Immature natural killer cell (primary cell): ENCODE measurements around the gene CLDN17. TPM values are rescaled to one million over a fixed set of nuclear protein-coding genes. Genes with fewer than 3 reads are reported as not detected.

Experiments
- DNase-seq, 3 donors: peaks; one replicate each; pipeline ENCODE4 v3.0.0; 2022; ENCODE audit warnings: mixed read lengths in 1 of 3
- H3K27ac Mint-ChIP-seq, 6 donors: one replicate each; pipeline ENCODE4 v1.8.0; 2020; ENCODE audit warnings: mixed read lengths in 6 of 6, mild to moderate bottlenecking in 5 of 6, inconsistent platforms in 4 of 6, moderate library complexity in 3 of 6
- H3K27me3 Mint-ChIP-seq, 3 donors: one replicate each; pipeline ENCODE4 v1.8.0; 2020 to 2021; ENCODE audit warnings: low read depth in 3 of 3, mild to moderate bottlenecking in 3 of 3, mixed read lengths in 3 of 3, moderate library complexity in 3 of 3, inconsistent platforms in 1 of 3
- H3K36me3 Mint-ChIP-seq, 3 donors: one replicate each; pipeline ENCODE4 v1.8.0; 2020; ENCODE audit warnings: mixed read lengths in 3 of 3, inconsistent platforms in 2 of 3, mild to moderate bottlenecking in 2 of 3
- H3K4me1 Mint-ChIP-seq, 2 donors: one replicate each; pipeline ENCODE4 v1.8.0; 2020; ENCODE audit warnings: inconsistent platforms in 2 of 2, mild to moderate bottlenecking in 2 of 2, mixed read lengths in 2 of 2, moderate library complexity in 1 of 2
- H3K4me3 Mint-ChIP-seq, 5 donors: one replicate each; pipeline ENCODE4 v1.8.0; 2020; ENCODE audit warnings: mild to moderate bottlenecking in 5 of 5, mixed read lengths in 5 of 5, inconsistent platforms in 3 of 5, moderate library complexity in 3 of 5
- H3K9me3 Mint-ChIP-seq, 6 donors: one replicate each; pipeline ENCODE4 v1.8.0; 2020; ENCODE audit warnings: mild to moderate bottlenecking in 6 of 6, mixed read lengths in 6 of 6, inconsistent platforms in 4 of 6, moderate library complexity in 3 of 6
- polyA plus RNA-seq, 3 donors: library from polyadenylated mRNA; unstranded; fragments of 300-500 nt; fragmentation: Illumina TruSeq; gene quantifications; one replicate each; pipeline ENCODE4 v1.2.3, GENCODE V29; 2021

The CLDN17 gene, protein sequence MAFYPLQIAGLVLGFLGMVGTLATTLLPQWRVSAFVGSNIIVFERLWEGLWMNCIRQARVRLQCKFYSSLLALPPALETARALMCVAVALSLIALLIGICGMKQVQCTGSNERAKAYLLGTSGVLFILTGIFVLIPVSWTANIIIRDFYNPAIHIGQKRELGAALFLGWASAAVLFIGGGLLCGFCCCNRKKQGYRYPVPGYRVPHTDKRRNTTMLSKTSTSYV
- not detected for polyA plus RNA-seq

GRCh38 chr21:30166705-30167104, at the start of gene CLDN17:
TSS of gene CLDN17 (minus strand) at chr21:30166805. CDS start at chr21:30166617, 188 bp downstream.
- Mint-ChIP-seq H3K4me1 (no peaks in the 10 kb centered on the region), H3K4me3 (no peak within 1 kb of the TSS), H3K9me3 (peaks cover 8 to 35% (median 15%) of the 10 kb centered on the region in 6 donors), H3K27me3 (peaks cover 0 to 1% (median 1%) of the 10 kb centered on the region in 3 donors), H3K27ac (no peak within 1 kb of the TSS), H3K36me3 (no peaks in the 10 kb centered on the region)
- no peak for DNase-seq

GRCh38 chr21:30216041-30216723, 49.6 kb upstream of the CLDN17 start, which contains the start of gene CLDN8:
TSS of gene CLDN8 (minus strand) at chr21:30216097. CDS start at chr21:30215925, 172 bp downstream.
- H3K27ac Mint-ChIP-seq, result no peak within 1 kb of the TSS
- no peaks in the 10 kb centered on the region for H3K4me1 Mint-ChIP-seq
- H3K4me3 Mint-ChIP-seq, result no peak within 1 kb of the TSS
- no peak for DNase-seq
- no peaks in the 10 kb centered on the region for H3K27me3 Mint-ChIP-seq
- H3K36me3 Mint-ChIP-seq, result no peaks in the 10 kb centered on the region
- H3K9me3 Mint-ChIP-seq, result peaks cover 2 to 20% (median 5%) of the 10 kb centered on the region in 6 donors

DNA sequence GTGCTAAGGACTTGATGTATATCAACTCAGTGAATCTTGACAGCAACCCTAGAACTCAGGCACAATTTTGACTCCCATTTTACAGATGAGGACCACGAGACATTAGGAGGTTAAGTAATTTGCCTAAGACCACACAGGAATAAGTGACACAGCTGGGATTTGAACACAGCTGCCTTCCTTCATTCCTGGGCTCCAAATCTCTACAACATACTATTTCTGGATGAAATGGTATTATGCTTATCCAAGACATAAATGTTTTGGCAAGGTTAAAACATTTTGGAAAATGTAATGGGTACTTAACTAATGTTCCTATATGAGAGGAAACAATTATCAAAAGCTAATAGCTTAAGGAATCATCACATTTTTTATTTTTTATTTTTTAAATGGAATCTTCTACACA, 44.5 kb upstream of the CLDN17 start:
- no peak for DNase-seq
- peaks cover 0 to 9% (median 0%) of the 10 kb centered on the region in 3 donors for H3K27me3 Mint-ChIP-seq
- H3K27ac Mint-ChIP-seq, result no peak overlapping the region
- H3K36me3 Mint-ChIP-seq, result no peaks in the 10 kb centered on the region
- no peak overlapping the region for H3K4me3 Mint-ChIP-seq
- peaks cover 0 to 16% (median 6%) of the 10 kb centered on the region in 6 donors for H3K9me3 Mint-ChIP-seq
- H3K4me1 Mint-ChIP-seq, result no peaks in the 10 kb centered on the region

DNA sequence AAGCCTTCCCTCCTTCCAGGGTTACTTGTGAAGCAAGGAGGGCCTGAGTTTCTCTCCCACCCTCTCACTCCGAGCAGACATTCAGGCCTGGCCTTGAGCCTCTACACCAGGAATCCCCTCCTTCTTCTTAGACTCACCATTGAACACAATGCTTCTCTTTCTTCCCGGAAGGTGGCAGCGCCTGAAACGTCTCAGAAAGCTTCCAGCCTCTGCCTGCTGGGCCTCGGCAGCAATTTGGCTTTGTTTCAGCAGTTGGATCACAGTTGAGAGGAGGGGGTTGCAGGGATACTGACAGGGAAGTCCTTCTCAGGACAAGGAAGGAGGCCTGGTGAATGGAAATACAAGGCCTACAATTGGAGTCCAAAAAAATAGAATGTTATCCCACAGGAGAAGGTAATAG, 43.0 kb upstream of the CLDN17 start:
- no peaks in the 10 kb centered on the region for H3K36me3 Mint-ChIP-seq
- H3K9me3 Mint-ChIP-seq, result peaks cover 4 to 18% (median 9%) of the 10 kb centered on the region in 6 donors
- no peak overlapping the region for H3K27ac Mint-ChIP-seq
- H3K4me1 Mint-ChIP-seq, result no peaks in the 10 kb centered on the region
- no peak for DNase-seq
- peaks cover 0 to 9% (median 0%) of the 10 kb centered on the region in 3 donors for H3K27me3 Mint-ChIP-seq
- H3K4me3 Mint-ChIP-seq, result no peak overlapping the region

DNA sequence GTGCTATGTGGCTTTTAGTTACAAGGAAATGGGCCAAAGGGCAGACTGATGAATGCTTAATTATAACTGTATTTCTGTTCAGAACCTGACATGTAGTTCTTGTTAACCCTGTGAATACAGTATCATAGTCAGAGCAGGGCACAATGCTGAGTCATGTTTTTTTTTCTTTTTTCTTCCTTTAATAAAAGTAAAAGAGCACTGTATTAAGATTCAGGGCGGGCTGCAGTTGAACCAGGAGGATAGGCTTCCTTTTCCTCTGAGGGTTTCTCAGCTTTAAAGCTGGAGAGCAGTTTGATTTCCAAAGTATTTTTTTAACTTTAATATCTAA, 40.6 kb upstream of the CLDN17 start:
- Mint-ChIP-seq H3K9me3 (peaks cover 5 to 27% (median 12%) of the 10 kb centered on the region in 6 donors), H3K36me3 (no peaks in the 10 kb centered on the region), H3K27ac (no peak overlapping the region), H3K27me3 (peaks cover 0 to 9% (median 0%) of the 10 kb centered on the region in 3 donors), H3K4me1 (no peaks in the 10 kb centered on the region), H3K4me3 (no peak overlapping the region)
- DNase-seq, result no peak

DNA sequence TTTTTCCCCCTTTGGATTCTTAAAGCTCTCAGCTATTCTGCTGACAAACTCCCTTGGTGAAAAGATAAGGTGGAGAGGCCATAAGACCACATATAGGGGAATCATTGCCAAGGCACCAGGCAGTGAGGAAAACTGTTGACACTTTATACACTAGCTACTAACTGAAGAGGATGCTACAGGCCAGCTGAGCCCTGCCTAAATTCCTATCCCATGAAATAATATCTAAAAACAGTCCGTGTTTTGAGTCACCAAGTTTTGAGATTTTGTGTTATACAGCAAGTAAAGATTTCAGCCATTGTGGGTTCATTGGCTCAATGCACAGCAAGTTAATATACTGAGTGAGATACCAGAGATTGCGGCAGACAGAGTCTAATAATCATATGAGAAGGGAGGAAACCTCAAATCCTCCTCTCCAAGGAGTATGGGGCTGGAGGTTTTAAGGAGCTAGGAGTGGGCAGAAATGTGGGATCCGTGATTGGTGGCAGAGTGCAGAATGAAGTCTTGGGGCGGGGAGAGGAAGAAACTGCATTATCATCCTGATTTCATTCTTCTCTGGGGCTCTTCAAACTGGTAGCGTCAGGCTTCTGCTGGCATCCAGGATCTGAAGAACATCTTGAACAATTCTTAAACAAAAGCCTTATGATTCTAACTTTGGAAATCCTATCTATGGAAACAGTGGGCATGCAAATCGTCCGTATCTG, 40.1 kb upstream of the CLDN17 start:
- Mint-ChIP-seq H3K27ac (no peak overlapping the region), H3K9me3 (peaks cover 5 to 27% (median 14%) of the 10 kb centered on the region in 6 donors), H3K27me3 (peaks cover 0 to 10% (median 0%) of the 10 kb centered on the region in 3 donors), H3K4me1 (no peaks in the 10 kb centered on the region), H3K4me3 (no peak overlapping the region), H3K36me3 (no peaks in the 10 kb centered on the region)
- no peak for DNase-seq

GRCh38 chr21:30200000-30200399, 33.4 kb upstream of the CLDN17 start:
- H3K27me3 Mint-ChIP-seq, result peaks cover 0 to 4% (median 1%) of the 10 kb centered on the region in 3 donors
- H3K9me3 Mint-ChIP-seq, result peaks cover 0 to 21% (median 12%) of the 10 kb centered on the region in 6 donors
- DNase-seq, result no peak
- no peak overlapping the region for H3K27ac Mint-ChIP-seq
- no peaks in the 10 kb centered on the region for H3K4me1 Mint-ChIP-seq
- H3K36me3 Mint-ChIP-seq, result no peaks in the 10 kb centered on the region
- H3K4me3 Mint-ChIP-seq, result no peak overlapping the region

DNA sequence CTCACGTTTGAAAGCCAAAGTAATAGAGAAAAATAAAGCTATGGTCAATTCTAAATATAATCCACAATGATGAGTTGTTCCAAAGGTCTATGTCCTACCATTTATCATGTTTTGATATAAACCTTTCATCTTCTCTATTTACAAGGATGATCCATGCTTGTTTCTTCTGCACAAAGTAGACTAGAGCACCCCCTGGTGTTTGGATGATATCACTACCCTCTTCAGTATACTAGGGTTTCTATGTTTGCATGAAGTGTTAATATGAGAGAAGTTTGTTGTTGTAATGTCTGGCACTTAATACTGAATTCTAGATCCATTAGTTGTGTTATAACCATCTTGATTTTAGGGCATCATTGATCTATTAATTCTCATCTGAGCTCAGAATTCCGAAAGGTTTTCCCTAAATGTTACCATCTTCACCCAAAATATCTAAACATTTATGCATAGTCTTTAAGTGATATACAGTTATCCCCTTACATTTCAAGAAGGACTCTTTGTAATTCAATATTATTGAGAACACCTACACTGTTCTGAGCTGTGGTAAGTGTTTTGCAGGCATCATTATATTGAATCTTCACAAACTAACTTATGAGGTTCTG, 28.2 kb upstream of the CLDN17 start:
- no peak overlapping the region for H3K4me3 Mint-ChIP-seq
- no peaks in the 10 kb centered on the region for H3K36me3 Mint-ChIP-seq
- no peak for DNase-seq
- no peaks in the 10 kb centered on the region for H3K4me1 Mint-ChIP-seq
- peaks cover 5 to 21% (median 9%) of the 10 kb centered on the region in 6 donors for H3K9me3 Mint-ChIP-seq
- no peak overlapping the region for H3K27ac Mint-ChIP-seq
- H3K27me3 Mint-ChIP-seq, result peaks cover 0 to 4% (median 0%) of the 10 kb centered on the region in 3 donors

GRCh38 chr21:30193201-30193600, 26.6 kb upstream of the CLDN17 start:
- Mint-ChIP-seq H3K9me3 (peaks cover 5 to 21% (median 9%) of the 10 kb centered on the region in 6 donors), H3K27ac (no peak overlapping the region), H3K4me1 (no peaks in the 10 kb centered on the region), H3K36me3 (no peaks in the 10 kb centered on the region), H3K4me3 (no peak overlapping the region), H3K27me3 (no peaks in the 10 kb centered on the region)
- no peak for DNase-seq

DNA sequence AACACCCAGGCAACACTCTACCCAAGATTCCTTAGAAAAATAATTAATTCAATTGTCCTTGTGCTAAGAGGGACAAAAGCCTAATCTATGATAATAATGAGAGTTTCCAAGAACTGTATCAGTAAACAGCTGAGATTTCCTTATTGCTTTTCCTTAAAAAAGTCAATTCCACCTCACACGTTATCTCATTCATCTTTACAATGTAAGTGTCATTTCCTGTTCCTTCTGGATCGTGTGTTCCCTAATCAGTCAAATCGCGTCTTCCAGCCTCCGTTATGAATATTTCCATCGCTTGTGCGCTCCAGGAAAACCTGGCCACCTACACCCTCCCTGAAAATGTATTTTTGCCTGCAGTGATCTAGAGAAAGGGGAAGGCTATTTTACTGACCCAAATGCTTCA, 23.9 kb upstream of the CLDN17 start:
- H3K27me3 Mint-ChIP-seq, result no peaks in the 10 kb centered on the region
- no peak for DNase-seq
- H3K4me1 Mint-ChIP-seq, result no peaks in the 10 kb centered on the region
- H3K9me3 Mint-ChIP-seq, result peaks cover 5 to 32% (median 8%) of the 10 kb centered on the region in 6 donors
- H3K4me3 Mint-ChIP-seq, result no peak overlapping the region
- no peaks in the 10 kb centered on the region for H3K36me3 Mint-ChIP-seq
- H3K27ac Mint-ChIP-seq, result no peak overlapping the region

DNA sequence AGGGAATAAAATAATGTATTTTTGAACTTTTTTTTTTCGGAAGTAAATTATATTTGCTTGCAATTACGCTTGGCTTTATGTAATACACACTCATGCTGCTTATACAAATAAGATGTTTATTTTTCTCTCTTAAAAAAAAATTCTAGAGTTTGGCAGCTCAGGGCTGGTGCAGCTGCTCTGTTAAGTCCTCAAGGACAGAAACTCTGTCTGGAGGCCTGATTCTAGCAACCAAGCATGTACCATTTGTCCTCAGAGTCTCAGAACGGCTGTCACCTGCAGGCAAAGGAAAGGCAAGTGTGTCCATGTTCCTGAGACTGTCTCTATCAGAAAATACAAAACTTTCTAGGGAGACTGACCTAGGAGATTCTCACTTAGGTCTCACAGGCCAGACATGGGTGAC, 23.2 kb upstream of the CLDN17 start:
- H3K36me3 Mint-ChIP-seq, result no peaks in the 10 kb centered on the region
- no peak for DNase-seq
- no peaks in the 10 kb centered on the region for H3K27me3 Mint-ChIP-seq
- H3K4me1 Mint-ChIP-seq, result no peaks in the 10 kb centered on the region
- peaks cover 5 to 32% (median 8%) of the 10 kb centered on the region in 6 donors for H3K9me3 Mint-ChIP-seq
- H3K27ac Mint-ChIP-seq, result no peak overlapping the region
- no peak overlapping the region for H3K4me3 Mint-ChIP-seq

DNA sequence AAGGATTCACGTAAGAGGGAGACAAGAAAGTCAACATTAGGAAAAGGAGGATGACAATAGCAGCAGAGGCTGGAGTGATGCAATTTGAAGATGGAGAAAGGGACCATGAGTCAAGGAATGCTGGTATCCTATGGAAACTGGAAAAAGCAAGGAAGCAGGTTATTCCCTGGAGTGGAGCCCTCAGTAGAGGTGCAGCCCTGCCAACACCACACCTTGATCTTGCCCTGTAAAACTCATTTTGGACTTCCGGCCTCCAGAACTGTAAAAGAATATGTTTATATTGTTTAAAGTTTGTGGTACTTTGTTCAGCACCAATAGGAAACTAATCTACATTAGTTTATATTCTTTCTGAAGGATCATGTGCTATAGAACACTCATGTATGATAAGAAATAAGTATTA, 19.6 kb upstream of the CLDN17 start:
- Mint-ChIP-seq H3K4me3 (no peak overlapping the region), H3K36me3 (no peaks in the 10 kb centered on the region), H3K9me3 (peaks cover 0 to 18% (median 3%) of the 10 kb centered on the region in 6 donors), H3K27me3 (no peaks in the 10 kb centered on the region), H3K27ac (no peak overlapping the region), H3K4me1 (no peaks in the 10 kb centered on the region)
- no peak for DNase-seq

GRCh38 chr21:30168086-30168485, 1.5 kb upstream of the CLDN17 start:
- H3K4me1 Mint-ChIP-seq, result no peaks in the 10 kb centered on the region
- H3K27ac Mint-ChIP-seq, result no peak overlapping the region
- peaks cover 4 to 31% (median 11%) of the 10 kb centered on the region in 6 donors for H3K9me3 Mint-ChIP-seq
- H3K27me3 Mint-ChIP-seq, result peaks cover 0 to 1% (median 1%) of the 10 kb centered on the region in 3 donors
- no peak overlapping the region for H3K4me3 Mint-ChIP-seq
- DNase-seq, result no peak
- no peaks in the 10 kb centered on the region for H3K36me3 Mint-ChIP-seq

GRCh38 chr21:30166171-30166570, 434 bp downstream of the CLDN17 start:
- H3K27ac Mint-ChIP-seq, result no peak overlapping the region
- H3K4me1 Mint-ChIP-seq, result no peaks in the 10 kb centered on the region
- no peaks in the 10 kb centered on the region for H3K36me3 Mint-ChIP-seq
- H3K27me3 Mint-ChIP-seq, result peaks cover 0 to under 1% (median 0%) of the 10 kb centered on the region in 3 donors
- no peak for DNase-seq
- no peak overlapping the region for H3K4me3 Mint-ChIP-seq
- peaks cover 6 to 35% (median 14%) of the 10 kb centered on the region in 6 donors for H3K9me3 Mint-ChIP-seq
